Activated CD4-positive, alpha-beta memory T cell treated with anti-CD3 and anti-CD28 coated beads, Interleukin-2, amount 10 ng/mL, durations not matched to agents 7 days and 5 days (primary cell): ENCODE measurements around the gene PSMG2. TPM values are rescaled to one million over a fixed set of nuclear protein-coding genes. Genes with fewer than 3 reads are reported as not detected.
A peak's percentile ranks its signal among the peaks of the same experiment; 100 is the strongest.

ENCODE experiments used
- CTCF ChIA-PET: fragments of 350-600 bp; sonication (Branson Sonifier 250); formaldehyde crosslinking; loops from one replicate; lab custom pipeline; 2021; ENCODE audit warnings: antibody characterized with exemption, inconsistent platforms; lab: Charles Lee
- POLR2A ChIA-PET: fragments of 350-600 bp; sonication (Branson Sonifier 250); formaldehyde crosslinking; loops from one replicate; lab custom pipeline; 2021; ENCODE audit warnings: antibody characterized with exemption; lab: Charles Lee
- DNase-seq: peaks from one replicate; pipeline ENCODE4 v3.0.0-alpha.2; 2020
- H3K27ac Mint-ChIP-seq: one replicate; pipeline ENCODE4 v1.8.0; 2021; ENCODE audit warnings: mild to moderate bottlenecking, mixed read lengths
- H3K27me3 Mint-ChIP-seq: one replicate; pipeline ENCODE4 v1.8.0; 2021; ENCODE audit warnings: mixed read lengths
- H3K36me3 Mint-ChIP-seq: one replicate; pipeline ENCODE4 v1.8.0; 2021; ENCODE audit warnings: low read depth, mixed read lengths
- H3K4me1 Mint-ChIP-seq: one replicate; pipeline ENCODE4 v1.8.0; 2021; ENCODE audit warnings: mixed read lengths
- H3K4me3 Mint-ChIP-seq: one replicate; pipeline ENCODE4 v1.8.0; 2021; ENCODE audit warnings: mild to moderate bottlenecking, mixed read lengths
- H3K9me3 Mint-ChIP-seq: one replicate; pipeline ENCODE4 v1.8.0; 2021; ENCODE audit warnings: mixed read lengths
- total RNA-seq, 2 experiments: library from RNA; stranded (reverse); gene quantifications; one replicate each; pipeline ENCODE4 v1.2.3, GENCODE V29; 2021

Gene PSMG2
- total RNA-seq, 2 experiments from 2014 or later: 115 to 118 TPM

- ChIA-PET POLR2A (interaction anchor here (1.0 to 1.4 kb wide), 2 partner anchors 157 to 265 kb away, joined by 3 to 4 read pairs; partner anchors contain the start of gene PTPN2), CTCF (interaction anchor here (0.6 to 6.1 kb wide), 17 partner anchors 8 to 433 kb away, joined by 3 to 82 read pairs (median 3); no protein-coding TSS in a partner anchor)
- Mint-ChIP-seq H3K27ac (no peak overlapping the region), H3K36me3 (peaks cover 36% of the 10 kb centered on the region), H3K27me3 (no peaks in the 10 kb centered on the region), H3K9me3 (no peaks in the 10 kb centered on the region), H3K4me3 (no peak overlapping the region), H3K4me1 (peaks cover 7% of the 10 kb centered on the region)
- DNase-seq: peak; percentile 47
Observed at GRCh38 chr18:12726774-12727550, 24.1 kb downstream of the PSMG2 start.

DNA sequence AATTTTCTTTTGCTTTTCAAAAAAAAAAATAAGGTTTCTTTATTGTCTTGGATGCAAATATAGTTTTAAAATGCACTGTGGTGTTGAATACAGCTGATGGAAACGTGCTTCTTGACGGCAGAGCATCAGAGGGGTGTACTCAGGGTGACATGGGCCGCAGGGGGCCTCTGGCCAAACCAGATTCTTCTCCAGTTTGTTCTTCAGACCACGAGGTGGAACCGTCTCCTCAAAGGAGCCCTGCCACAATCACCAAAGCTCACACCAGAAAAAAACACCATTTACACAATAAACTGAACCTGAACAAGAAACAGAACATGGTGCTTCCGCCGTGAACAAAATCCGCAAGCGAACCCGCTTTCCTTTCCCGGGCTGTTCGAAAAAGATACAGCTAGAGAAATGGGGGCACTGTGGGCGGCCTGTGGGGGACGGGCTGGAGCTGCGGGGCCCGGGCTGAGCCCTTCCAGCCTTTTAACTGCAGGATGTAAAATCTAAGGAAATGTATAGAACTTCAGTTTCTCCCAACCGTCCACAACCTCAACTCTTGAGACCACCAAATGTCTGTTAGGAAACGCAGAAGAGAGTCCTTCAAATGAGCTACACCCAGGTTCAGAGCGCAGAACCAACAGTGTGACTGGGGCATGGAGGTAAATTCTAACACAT, 34.5 kb downstream of the PSMG2 start:
- Mint-ChIP-seq H3K36me3 (no peaks in the 10 kb centered on the region), H3K4me1 (no peaks in the 10 kb centered on the region), H3K4me3 (no peak overlapping the region), H3K9me3 (no peaks in the 10 kb centered on the region), H3K27ac (no peak overlapping the region), H3K27me3 (no peaks in the 10 kb centered on the region)
- DNase-seq: no peak
- CTCF ChIA-PET: interaction anchor here (0.5 to 2.9 kb wide), 4 partner anchors 55 to 197 kb away, joined by 3 to 8 read pairs (median 5); no protein-coding TSS in a partner anchor
- POLR2A ChIA-PET: no interaction called here

DNA sequence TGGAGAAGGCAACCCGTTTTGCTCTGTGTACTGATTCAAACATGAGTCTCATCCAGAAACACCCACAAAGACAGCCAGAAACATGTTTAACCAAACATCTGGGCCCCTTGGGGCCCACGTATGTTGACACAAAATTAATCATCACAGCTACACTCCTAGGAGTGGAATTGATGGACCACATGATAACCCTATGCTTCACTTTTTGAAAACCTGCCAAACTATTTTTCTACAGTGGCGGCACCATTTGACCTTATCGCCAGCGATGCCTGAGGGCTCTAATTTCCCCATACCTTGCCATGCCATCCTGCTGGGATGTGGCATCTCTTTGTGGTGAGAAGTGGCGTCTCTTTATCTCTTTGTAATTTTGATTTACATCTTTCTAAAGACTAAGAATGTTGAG, 38.5 kb downstream of the PSMG2 start:
- ChIA-PET CTCF (no interaction called here), POLR2A (no interaction called here)
- Mint-ChIP-seq H3K27me3 (no peaks in the 10 kb centered on the region), H3K36me3 (no peaks in the 10 kb centered on the region), H3K4me3 (no peak overlapping the region), H3K27ac (no peak overlapping the region), H3K9me3 (no peaks in the 10 kb centered on the region), H3K4me1 (no peaks in the 10 kb centered on the region)
- DNase-seq: no peak

GRCh38 chr18:12742453-12742852, 39.6 kb downstream of the PSMG2 start:
- ChIA-PET POLR2A (no interaction called here), CTCF (interaction anchor here (1.2 to 4.7 kb wide), 3 partner anchors 18 to 193 kb away, joined by 4 to 57 read pairs (median 4); no protein-coding TSS in a partner anchor)
- Mint-ChIP-seq H3K9me3 (no peaks in the 10 kb centered on the region), H3K4me3 (no peak overlapping the region), H3K4me1 (no peaks in the 10 kb centered on the region), H3K36me3 (no peaks in the 10 kb centered on the region), H3K27me3 (no peaks in the 10 kb centered on the region), H3K27ac (no peak overlapping the region)
- no peak for DNase-seq

- Mint-ChIP-seq H3K4me3 (no peak overlapping the region), H3K27me3 (peaks cover 2% of the 10 kb centered on the region), H3K36me3 (no peaks in the 10 kb centered on the region), H3K4me1 (peaks cover under 1% of the 10 kb centered on the region), H3K27ac (no peak overlapping the region), H3K9me3 (no peaks in the 10 kb centered on the region)
- ChIA-PET POLR2A (no interaction called here), CTCF (interaction anchor here (0.7 to 4.7 kb wide), 11 partner anchors 14 to 416 kb away, joined by 3 to 57 read pairs (median 4); no protein-coding TSS in a partner anchor)
- DNase-seq: no peak
Observed at GRCh38 chr18:12744103-12744502, 41.3 kb downstream of the PSMG2 start.

- H3K36me3 Mint-ChIP-seq: no peaks in the 10 kb centered on the region
- H3K4me3 Mint-ChIP-seq: no peak overlapping the region
- ChIA-PET POLR2A (interaction anchor here (0.8 kb wide), 1 partner anchor 31 kb away, joined by 3 read pairs; no protein-coding TSS in a partner anchor), CTCF (interaction anchor here (0.7 to 4.7 kb wide), 6 partner anchors 20 to 190 kb away, joined by 3 to 57 read pairs (median 4); partner anchors contain the start of gene PTPN2)
- no peaks in the 10 kb centered on the region for H3K9me3 Mint-ChIP-seq
- peaks cover 4% of the 10 kb centered on the region for H3K27me3 Mint-ChIP-seq
- no peak overlapping the region for H3K27ac Mint-ChIP-seq
- H3K4me1 Mint-ChIP-seq: peaks cover 8% of the 10 kb centered on the region
- DNase-seq: no peak
Observed at GRCh38 chr18:12745095-12745795, 42.4 kb downstream of the PSMG2 start.

DNA sequence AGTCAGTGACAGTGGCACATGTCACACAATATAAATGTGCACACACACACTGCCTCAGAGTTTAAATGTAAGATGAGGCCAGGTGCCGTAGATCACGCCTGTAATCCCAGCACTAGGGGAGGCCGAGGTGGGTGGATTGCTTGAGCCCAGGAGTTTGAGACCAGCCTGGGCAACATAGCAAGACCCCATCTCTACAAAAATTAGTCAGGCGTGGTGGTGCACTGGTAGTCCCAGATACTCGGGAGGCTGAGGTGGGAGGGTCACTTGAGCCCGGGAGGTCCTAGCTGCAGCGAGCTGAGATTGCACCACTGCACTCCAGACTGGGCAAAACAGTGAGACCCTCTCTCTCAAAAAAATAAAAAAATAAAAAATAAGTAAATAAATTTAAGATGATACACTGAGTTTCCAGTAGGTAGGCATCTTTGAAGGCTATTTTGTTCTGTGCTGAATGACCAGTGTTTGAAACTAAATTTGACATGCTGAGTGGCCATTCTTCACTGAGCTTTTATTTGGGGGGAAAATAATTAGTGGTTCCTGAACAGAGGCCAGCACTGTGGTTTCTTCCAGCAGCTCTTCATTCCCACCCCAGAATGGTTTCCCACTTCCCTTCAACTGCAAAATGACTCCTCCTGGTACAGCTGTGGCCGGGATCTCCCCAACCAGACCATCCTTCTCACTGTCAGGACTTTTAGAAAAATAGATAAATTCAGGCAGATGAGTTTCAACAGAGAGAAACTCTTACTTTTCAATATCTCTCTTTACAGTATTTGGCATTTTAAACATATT, 44.9 kb downstream of the PSMG2 start:
- POLR2A ChIA-PET: interaction anchor here (0.7 kb wide), 1 partner anchor 15 kb away, joined by 3 read pairs; no protein-coding TSS in a partner anchor
- H3K4me3 Mint-ChIP-seq: no peak overlapping the region
- CTCF ChIA-PET: interaction anchor here (1.6 kb wide), 1 partner anchor 187 kb away, joined by 4 read pairs; no protein-coding TSS in a partner anchor
- H3K36me3 Mint-ChIP-seq: no peaks in the 10 kb centered on the region
- H3K27me3 Mint-ChIP-seq: peaks cover 4% of the 10 kb centered on the region
- DNase-seq: no peak
- no peaks in the 10 kb centered on the region for H3K9me3 Mint-ChIP-seq
- peaks cover 13% of the 10 kb centered on the region for H3K4me1 Mint-ChIP-seq
- H3K27ac Mint-ChIP-seq: no peak overlapping the region

GRCh38 chr18:12748671-12749070, 45.8 kb downstream of the PSMG2 start:
- DNase-seq: no peak
- no peaks in the 10 kb centered on the region for H3K9me3 Mint-ChIP-seq
- peaks cover 13% of the 10 kb centered on the region for H3K4me1 Mint-ChIP-seq
- peaks cover 4% of the 10 kb centered on the region for H3K27me3 Mint-ChIP-seq
- CTCF ChIA-PET: interaction anchor here (0.6 to 1.6 kb wide), 3 partner anchors 13 to 186 kb away, joined by 3 to 4 read pairs (median 3); no protein-coding TSS in a partner anchor
- H3K27ac Mint-ChIP-seq: no peak overlapping the region
- POLR2A ChIA-PET: no interaction called here
- H3K4me3 Mint-ChIP-seq: no peak overlapping the region
- no peaks in the 10 kb centered on the region for H3K36me3 Mint-ChIP-seq

- no peak for DNase-seq
- H3K27me3 Mint-ChIP-seq: peaks cover 4% of the 10 kb centered on the region
- no peaks in the 10 kb centered on the region for H3K36me3 Mint-ChIP-seq
- H3K4me1 Mint-ChIP-seq: peaks cover 13% of the 10 kb centered on the region
- ChIA-PET CTCF (interaction anchor here (1.1 to 1.6 kb wide), 2 partner anchors 13 to 185 kb away, joined by 3 to 4 read pairs; no protein-coding TSS in a partner anchor), POLR2A (no interaction called here)
- H3K4me3 Mint-ChIP-seq: no peak overlapping the region
- H3K9me3 Mint-ChIP-seq: no peaks in the 10 kb centered on the region
- no peak overlapping the region for H3K27ac Mint-ChIP-seq
Observed at GRCh38 chr18:12749121-12749520, 46.3 kb downstream of the PSMG2 start.

DNA sequence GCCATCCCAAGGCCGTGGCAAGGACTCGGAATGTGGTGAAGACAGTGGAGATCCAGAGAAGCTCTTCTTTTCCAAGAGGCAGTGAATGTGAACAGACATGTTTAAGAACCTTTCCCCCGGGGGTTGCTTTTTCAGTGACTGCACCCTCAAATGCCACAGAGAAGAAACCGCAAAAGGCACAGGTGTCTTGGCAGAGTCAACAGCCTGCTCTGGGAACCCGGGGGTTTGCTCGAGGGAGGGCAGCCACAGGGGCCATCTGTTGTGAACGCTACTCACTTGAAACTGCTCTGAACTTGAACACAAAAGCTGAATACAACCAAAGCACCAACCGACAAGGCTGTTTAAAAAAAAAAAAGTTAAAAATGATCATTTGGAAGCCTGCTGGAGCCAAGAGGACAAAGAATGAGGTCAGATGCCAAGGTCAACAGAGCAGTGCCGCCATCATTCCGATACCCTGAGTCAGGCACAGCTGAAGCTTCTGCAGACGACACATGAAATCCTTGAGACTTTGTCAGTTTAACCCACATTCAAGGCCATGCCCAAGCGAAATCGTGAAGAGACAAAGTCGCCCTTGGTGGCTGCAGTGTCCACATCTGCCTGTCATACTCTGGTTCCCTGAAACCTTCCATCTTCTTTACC, 47.4 kb downstream of the PSMG2 start:
- H3K36me3 Mint-ChIP-seq: no peaks in the 10 kb centered on the region
- no peak overlapping the region for H3K27ac Mint-ChIP-seq
- CTCF ChIA-PET: no interaction called here
- POLR2A ChIA-PET: interaction anchor here (0.7 to 0.9 kb wide), 2 partner anchors 25 to 133 kb away, joined by 3 to 4 read pairs; no protein-coding TSS in a partner anchor
- DNase-seq: peak; percentile 28
- peaks cover 4% of the 10 kb centered on the region for H3K27me3 Mint-ChIP-seq
- H3K4me1 Mint-ChIP-seq: peaks cover 13% of the 10 kb centered on the region
- no peak overlapping the region for H3K4me3 Mint-ChIP-seq
- no peaks in the 10 kb centered on the region for H3K9me3 Mint-ChIP-seq

- Mint-ChIP-seq H3K36me3 (no peaks in the 10 kb centered on the region), H3K27me3 (peaks cover 4% of the 10 kb centered on the region), H3K4me3 (no peak overlapping the region), H3K4me1 (peaks cover 13% of the 10 kb centered on the region), H3K27ac (no peak overlapping the region), H3K9me3 (no peaks in the 10 kb centered on the region)
- ChIA-PET CTCF (no interaction called here), POLR2A (interaction anchor here (0.7 to 0.9 kb wide), 2 partner anchors 24 to 132 kb away, joined by 3 to 4 read pairs; no protein-coding TSS in a partner anchor)
- DNase-seq: no peak
Observed at GRCh38 chr18:12750715-12751502, 48.1 kb downstream of the PSMG2 start.
